ENCODE data around the gene MIF4GD.
A peak's percentile ranks its signal among the peaks of the same experiment; 100 is the strongest.
"Not testable (repeated sequence)": the region's sequence is repeated elsewhere in the genome, so short reads cannot be mapped to it uniquely, and the experiment has no call there.

Gene MIF4GD

DNA sequence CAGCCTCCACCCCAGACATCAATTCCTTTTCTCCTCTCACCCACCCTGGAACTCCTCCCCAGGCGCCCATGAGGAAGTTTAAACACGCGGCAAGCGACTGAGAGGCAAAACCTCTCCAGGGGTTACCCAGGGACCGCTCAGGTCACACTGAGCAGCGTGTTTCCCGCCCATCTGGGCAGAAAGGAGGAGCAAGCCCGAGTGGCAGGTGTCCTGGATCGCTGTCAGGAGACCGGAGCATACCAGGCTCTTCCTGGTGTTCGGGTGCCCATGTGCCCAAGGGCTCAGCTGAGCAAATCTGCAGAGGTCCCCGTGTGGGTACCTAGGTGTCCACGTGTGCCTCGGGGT lies 17.7 kb upstream of the MIF4GD start:
- no peak for DNase-seq (ENCODE audit: low spot score)

DNA sequence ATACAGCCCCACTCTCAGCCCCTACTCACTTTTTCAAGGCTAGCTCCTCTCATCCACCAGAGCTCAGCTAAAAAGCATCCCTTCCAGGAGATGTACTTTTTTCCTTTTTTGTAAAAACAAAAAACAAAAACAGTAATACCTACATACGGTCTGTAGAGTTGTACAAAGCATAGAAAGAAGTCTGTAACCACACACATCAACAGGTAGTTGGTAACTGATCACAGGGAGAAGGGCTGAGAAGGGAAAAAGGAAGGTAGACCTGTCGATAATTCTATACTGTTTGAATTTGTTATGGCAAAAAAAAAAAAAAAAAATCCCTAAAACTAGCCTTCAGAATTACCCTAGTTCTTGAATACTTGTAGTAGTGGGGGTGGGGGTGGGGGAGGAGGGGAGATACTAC lies 17.3 kb upstream of the MIF4GD start:
- no peak for DNase-seq (ENCODE audit: low spot score)

GRCh38 chr17:75287221-75287620 lies 16.2 kb upstream of the MIF4GD start:
- DNase-seq (ENCODE audit: low spot score): no peak

GRCh38 chr17:75285123-75285522 lies 14.1 kb upstream of the MIF4GD start:
- no peak for DNase-seq (ENCODE audit: low spot score)

GRCh38 chr17:75280189-75280588 lies 9.2 kb upstream of the MIF4GD start:
- not testable (repeated sequence) for DNase-seq (ENCODE audit: low spot score)

DNA sequence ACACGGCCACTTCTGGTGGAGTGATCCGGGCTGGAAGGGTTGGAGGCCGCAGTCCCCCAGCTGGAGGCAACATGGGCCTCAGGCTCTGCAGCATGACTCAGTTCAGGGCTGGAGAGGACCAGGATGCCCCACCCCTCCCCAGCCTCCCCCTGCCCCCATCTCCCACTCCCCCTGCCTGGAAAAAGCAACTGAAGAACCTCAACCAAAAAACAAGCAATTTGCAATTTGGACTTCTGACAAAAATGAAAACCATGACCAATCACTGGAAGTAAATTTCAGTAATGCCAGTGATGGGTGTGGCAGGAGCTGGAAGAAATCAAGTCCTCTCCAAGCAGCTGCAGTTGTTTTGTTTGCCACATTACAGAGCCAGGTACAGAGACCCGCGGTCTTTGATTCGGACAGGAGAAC lies 6.6 kb upstream of the MIF4GD start:
- peak; percentile 85 for DNase-seq (ENCODE audit: low spot score)

- DNase-seq (ENCODE audit: low spot score): peak; percentile 67
Measured at GRCh38 chr17:75273977-75274708, 3.1 kb upstream of the MIF4GD start.

GRCh38 chr17:75272848-75273184 lies 1.8 kb upstream of the MIF4GD start:
- DNase-seq (ENCODE audit: low spot score): no peak

DNA sequence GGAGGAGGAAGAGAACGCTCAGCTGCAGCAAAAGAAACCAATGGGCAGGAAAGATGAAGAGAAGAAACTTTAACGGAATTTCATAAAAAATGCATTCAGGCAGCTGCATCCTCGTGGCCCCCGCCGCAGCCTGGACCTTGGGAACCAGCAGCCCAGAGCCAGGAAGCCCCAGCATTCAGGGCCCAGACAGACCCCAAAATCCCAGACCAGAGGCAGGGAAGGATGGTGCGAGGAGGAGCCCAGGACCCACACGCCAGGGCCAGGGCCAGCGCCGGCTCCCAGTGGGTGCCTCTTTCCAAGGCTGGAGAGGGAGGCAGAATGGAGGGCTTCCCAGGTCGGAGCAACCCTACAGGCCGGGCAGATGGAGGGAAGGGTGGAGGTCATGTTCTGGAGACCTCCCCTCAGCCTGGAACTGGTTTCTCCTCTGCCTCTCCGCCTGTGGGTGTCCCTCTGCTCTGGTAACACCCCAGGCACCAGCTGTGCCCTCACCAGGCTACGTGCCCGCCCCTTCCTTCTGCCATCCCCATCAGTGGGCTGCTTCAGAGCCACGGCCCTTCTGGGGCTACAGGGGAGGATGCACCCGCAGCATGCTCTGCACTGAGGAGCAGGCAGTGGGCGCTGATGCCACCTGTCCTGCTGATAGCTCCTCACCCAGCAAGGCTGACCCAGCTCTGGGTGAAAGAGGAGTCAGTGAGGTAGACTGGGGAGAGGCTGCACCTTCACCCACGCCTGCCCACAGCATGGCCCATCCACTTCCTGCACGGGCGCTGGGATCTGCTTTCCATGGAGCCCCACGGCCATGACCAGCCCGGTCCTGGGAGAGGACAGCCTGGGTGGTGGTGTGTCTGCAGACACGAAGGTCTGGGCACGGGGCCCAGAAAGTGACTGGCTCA lies 1.2 kb upstream of the MIF4GD start:
- peak; percentile 84 for DNase-seq (ENCODE audit: low spot score)

- peak; percentile 92 for DNase-seq (ENCODE audit: low spot score)
Measured at GRCh38 chr17:75271233-75271954, 363 bp upstream of the MIF4GD start.

- DNase-seq (ENCODE audit: low spot score): peak; percentile 68
Measured at GRCh38 chr17:75270218-75270965, 639 bp downstream of the MIF4GD start.

DNA sequence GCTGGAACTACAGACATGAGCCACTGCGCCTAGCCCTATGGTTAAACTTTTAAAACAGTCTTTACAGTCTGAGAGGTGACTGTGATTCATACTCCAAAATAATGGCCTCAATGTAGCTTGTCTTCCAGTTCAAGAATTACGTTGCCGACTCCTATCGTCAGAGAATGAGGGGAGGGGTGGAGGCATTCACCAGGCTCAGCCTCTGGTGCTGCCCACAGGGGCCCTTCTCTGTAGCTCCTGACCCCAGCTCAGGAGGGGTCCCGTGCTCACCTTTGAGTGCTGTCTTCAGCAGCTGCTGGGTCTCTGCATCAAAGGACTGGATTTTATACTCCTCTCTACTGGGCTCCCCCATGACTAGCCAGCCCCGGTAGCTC lies 1.2 kb downstream of the MIF4GD start:
- no peak for DNase-seq (ENCODE audit: low spot score)

GRCh38 chr17:75267411-75268232 lies 3.4 kb downstream of the MIF4GD start:
- DNase-seq (ENCODE audit: low spot score): no peak

- no peak for DNase-seq (ENCODE audit: low spot score)
Measured at GRCh38 chr17:75267153-75267410, 3.9 kb downstream of the MIF4GD start.

DNA sequence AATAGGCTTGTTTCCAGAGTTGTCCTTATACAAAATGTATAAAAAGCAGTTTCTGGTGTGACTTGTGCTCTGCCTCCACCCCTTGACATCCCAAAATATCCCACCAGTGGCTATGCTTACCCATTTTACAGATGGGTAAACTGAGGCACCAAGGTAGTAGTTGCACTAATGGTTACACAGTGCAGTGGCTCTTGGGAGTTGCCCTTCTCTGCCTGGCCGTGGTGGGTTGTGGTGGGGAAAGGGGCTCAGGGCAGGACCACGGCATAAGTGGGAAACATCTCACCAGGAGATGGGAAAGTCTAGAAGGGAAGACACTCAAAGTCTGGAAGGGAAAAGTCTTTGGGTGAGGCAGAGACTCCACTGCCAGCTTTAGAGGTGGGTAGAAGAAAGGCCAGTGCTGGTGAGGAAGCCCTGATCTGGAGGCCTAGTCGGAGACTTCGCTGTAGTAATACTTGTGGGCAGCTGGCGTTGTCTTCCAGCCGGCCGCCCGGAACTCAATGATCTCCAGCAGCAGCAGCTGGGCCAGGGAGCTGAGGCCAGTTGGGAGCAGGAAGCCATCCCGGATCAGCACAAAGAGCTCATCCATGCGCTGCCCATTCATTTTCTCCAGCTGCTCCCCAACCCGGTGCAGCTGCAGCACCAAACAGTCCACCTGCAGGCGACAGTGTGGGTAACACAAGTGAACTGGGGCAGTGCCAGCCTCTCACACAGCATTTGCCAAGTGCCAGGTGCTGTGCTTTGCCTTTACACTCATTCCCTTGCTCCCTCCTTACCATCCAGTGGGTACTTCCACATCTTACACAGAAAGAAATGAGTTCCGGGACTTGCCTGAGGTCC lies 4.5 kb downstream of the MIF4GD start:
- no peak for DNase-seq (ENCODE audit: low spot score)

DNA sequence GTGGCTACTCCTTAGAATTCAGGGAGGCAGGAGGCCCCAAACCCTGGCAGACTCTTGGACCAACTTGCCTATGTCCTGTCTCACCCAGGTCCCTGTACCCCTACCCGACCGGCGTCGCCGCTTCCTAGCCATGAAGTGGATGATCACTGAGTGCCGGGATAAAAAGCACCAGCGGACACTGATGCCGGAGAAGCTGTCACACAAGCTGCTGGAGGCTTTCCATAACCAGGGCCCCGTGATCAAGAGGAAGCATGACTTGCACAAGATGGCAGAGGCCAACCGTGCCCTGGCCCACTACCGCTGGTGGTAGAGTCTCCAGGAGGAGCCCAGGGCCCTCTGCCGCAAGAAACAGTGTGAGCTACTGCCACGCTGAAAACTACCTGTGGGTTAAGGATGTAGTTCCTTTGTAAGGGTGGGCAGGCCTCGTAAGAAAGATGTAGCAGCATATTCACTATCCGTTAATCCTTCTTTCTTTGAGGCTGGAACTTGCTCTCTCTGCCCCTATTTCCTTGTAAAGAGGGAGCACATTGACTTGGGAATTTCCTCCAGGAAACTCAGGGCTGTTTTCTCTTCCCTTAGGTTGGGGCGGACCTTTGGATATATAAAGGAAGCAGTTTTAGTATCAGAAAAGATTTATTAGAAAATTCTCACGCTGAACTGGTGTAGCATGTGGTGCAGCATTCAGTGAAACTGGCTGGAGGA lies 5.3 kb downstream of the MIF4GD start:
- DNase-seq (ENCODE audit: low spot score): no peak

- DNase-seq (ENCODE audit: low spot score): no peak
Measured at GRCh38 chr17:75263055-75263454, 8.0 kb downstream of the MIF4GD start.

DNA sequence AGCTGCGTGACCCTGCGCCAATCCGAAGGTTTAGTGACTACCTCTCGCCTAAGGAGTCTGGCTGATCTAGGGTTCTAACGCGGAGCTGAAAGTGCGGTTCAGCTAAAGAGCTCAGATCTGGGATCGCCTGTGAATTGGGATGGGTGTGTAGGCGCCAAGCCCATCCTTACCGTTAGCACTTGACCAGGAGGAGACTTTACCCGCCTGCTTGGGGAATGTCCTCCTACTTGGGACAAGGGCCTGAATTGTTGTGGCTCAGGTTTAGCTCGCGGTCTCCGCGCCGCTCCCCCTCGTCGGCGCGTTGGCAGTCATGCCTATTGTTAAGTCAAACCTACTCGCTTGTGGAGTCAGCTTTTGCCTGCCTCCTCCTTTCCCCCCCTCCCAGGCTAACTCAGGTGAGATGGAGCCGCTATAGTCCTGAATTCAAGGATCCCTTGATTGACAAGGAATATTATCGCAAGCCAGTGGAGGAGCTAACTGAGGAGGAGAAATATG lies 8.9 kb downstream of the MIF4GD start:
- DNase-seq (ENCODE audit: low spot score): peak; percentile 31

GRCh38 chr17:75261336-75262111 lies 9.5 kb downstream of the MIF4GD start, which contains the start of the genes GGA3 and MRPS7:
Gene GGA3, minus strand, starts transcription at chr17:75261606. Its CDS starts 19 bp downstream, at chr17:75261587.
Gene MRPS7, plus strand, starts transcription at chr17:75261879. Its CDS starts 22 bp downstream, at chr17:75261901.
- DNase-seq (ENCODE audit: low spot score): peak; percentile 96
